ENCODE measurements around the gene LGALS16. TPM values are rescaled to one million over a fixed set of nuclear protein-coding genes. Genes with fewer than 3 reads are reported as not detected.
A peak's percentile ranks its signal among the peaks of the same experiment; 100 is the strongest.

LGALS16 gene
- total RNA-seq, 1 experiment from 2014 or later, result not detected

GRCh38 chr19:39681416-39681815, 25.7 kb downstream of the LGALS16 start:
- H2BK12ac ChIP-seq (ENCODE audit: insufficient read length, low read depth, low read length), result no peak overlapping the region
- H2AK5ac ChIP-seq (ENCODE audit: insufficient read length, low read length), result no peak overlapping the region
- no peaks in the 10 kb centered on the region for H3K79me2 ChIP-seq (ENCODE audit: insufficient read depth, low read length)
- no peaks in the 10 kb centered on the region for H3K36me3 Mint-ChIP-seq (ENCODE audit: insufficient read depth in 1 of 3, low read depth in 3 of 3)
- no peak overlapping the region for H3T11ph ChIP-seq (ENCODE audit: low read length)
- H3K18ac ChIP-seq (ENCODE audit: insufficient read length, low read depth, low read length), result no peak overlapping the region
- no peak overlapping the region for H3K27ac ChIP-seq (ENCODE audit: insufficient read length, low read depth, low read length)
- H4K5ac ChIP-seq (ENCODE audit: insufficient read length, low read depth, low read length), result no peak overlapping the region
- no peak overlapping the region for H4K8ac ChIP-seq (replicated peaks; ENCODE audit: insufficient read length, low read depth, low read length)
- H3K56ac ChIP-seq (ENCODE audit: insufficient read length, low read depth, low read length), result no peak overlapping the region
- peaks cover 3% of the 10 kb centered on the region for H4K20me1 ChIP-seq (ENCODE audit: control insufficient read depth, insufficient read depth, insufficient read length)
- TF ChIP-seq CTCF (conservative IDR thresholded peaks at IDR 0.05), result no peak
- H3K27me3 ChIP-seq (ENCODE audit: insufficient read depth, low read length), result no peaks in the 10 kb centered on the region
- H3K9me3 ChIP-seq (ENCODE audit: control insufficient read depth, low read depth, low read length), result no peaks in the 10 kb centered on the region
- H3K4ac ChIP-seq (ENCODE audit: low read depth, low read length), result no peak overlapping the region
- no peaks in the 10 kb centered on the region for H3K23me2 ChIP-seq (ENCODE audit: insufficient read length, low read depth, low read length, poor library complexity, severe bottlenecking)
- H4K91ac ChIP-seq (ENCODE audit: insufficient read length, low read depth, low read length), result no peak overlapping the region
- H2BK120ac ChIP-seq (ENCODE audit: low read depth, low read length, poor library complexity, severe bottlenecking), result no peak overlapping the region
- H2BK15ac ChIP-seq (ENCODE audit: low read depth, low read length), result no peak overlapping the region
- no peak for DNase-seq
- H3K4me2 ChIP-seq (ENCODE audit: insufficient read depth, insufficient read length, low read length), result no peak overlapping the region
- no peak overlapping the region for H2BK20ac ChIP-seq (ENCODE audit: low read depth, low read length, poor library complexity, severe bottlenecking)
- H2AFZ ChIP-seq (ENCODE audit: low read length), result no peak overlapping the region
- H3K4me1 Mint-ChIP-seq, result no peaks in the 10 kb centered on the region; a peak in 1 of 4 replicates
- no peak overlapping the region for H2BK5ac ChIP-seq (ENCODE audit: insufficient read length, low read length)
- H3K4me1 ChIP-seq (ENCODE audit: insufficient read depth, low read length), result no peaks in the 10 kb centered on the region
- H3K27me3 Mint-ChIP-seq (ENCODE audit: low read depth), result no peaks in the 10 kb centered on the region
- H3K27ac Mint-ChIP-seq, result peak overlapping the region in 1 of 3 experiments; percentile 66; a peak in 2 of 7 replicates
- H3K9me3 Mint-ChIP-seq, result no peaks in the 10 kb centered on the region
- no peak overlapping the region for H3K9ac ChIP-seq (ENCODE audit: extremely low read depth, insufficient read length, low read length)
- H3K14ac ChIP-seq (ENCODE audit: insufficient read depth, low read length), result no peak overlapping the region
- no CpG with 5 or more reads among the region's 5 CpGs for WGBS (ENCODE audit: extremely low coverage, insufficient read length, low lambda C conversion rate)
- H3K23ac ChIP-seq (ENCODE audit: insufficient read length, low read depth, low read length), result no peak overlapping the region
- no peak overlapping the region for H3K4me3 Mint-ChIP-seq
- no peaks in the 10 kb centered on the region for H3K79me1 ChIP-seq (ENCODE audit: insufficient read depth, low read depth, low read length, poor library complexity, severe bottlenecking)

Measured in H9 (cell line).